PC-3 (cell line): ENCODE measurements around the gene HSPA9. TPM values are rescaled to one million over a fixed set of nuclear protein-coding genes. Genes with fewer than 3 reads are reported as not detected.
A peak's percentile ranks its signal among the peaks of the same experiment; 100 is the strongest.

Experiments
- ATAC-seq: fragments of 200-7000 bp; cut with Tn5 transposase; 2 replicates; pipeline ENCODE4 v1.9.1; 2020; ENCODE audit warnings: mild to moderate bottlenecking, moderate library complexity
- BruUV-seq: library from RNA; stranded (reverse); fragments of 400-500 nt; replicated peaks from 2 replicates; lab custom pipeline; 2021; lab: Mats Ljungman, UMichigan
- CTCF ChIA-PET: fragments of 300-600 bp; sonication (Branson Sonifier 250); formaldehyde crosslinking; loops from one replicate; lab custom pipeline; 2022; ENCODE audit warnings: antibody characterized with exemption; lab: Charles Lee
- POLR2A ChIA-PET: fragments of 300-600 bp; sonication (Branson Sonifier 250); formaldehyde crosslinking; loops from one replicate; lab custom pipeline; 2022; ENCODE audit warnings: antibody characterized with exemption; ENCODE audit not compliant: unreplicated experiment; lab: Charles Lee
- DNase-seq: peaks from one replicate; pipeline ENCODE4 v3.0.0-alpha.2; 2015
- H2AFZ ChIP-seq: fragments of 300-600 bp; sonication (generic); 2 replicates; pipeline ENCODE4 v1.6.0; 2016; ENCODE audit warnings: antibody characterized with exemption, low read length
- H3F3A ChIP-seq: fragments of 300-600 bp; sonication (generic); one replicate; pipeline ENCODE4 v1.6.0; 2017; ENCODE audit warnings: antibody characterized with exemption, low read length, control low read depth, mild to moderate bottlenecking; ENCODE audit not compliant: unreplicated experiment
- H3K27ac ChIP-seq: fragments of 300-600 bp; sonication (generic); 2 replicates; pipeline ENCODE4 v1.5.1; 2016; ENCODE audit warnings: mild to moderate bottlenecking, low read length
- H3K27me3 ChIP-seq: fragments of 300-600 bp; sonication (generic); 2 replicates; pipeline ENCODE4 v1.6.1; 2016; ENCODE audit warnings: low read length, mixed read lengths
- H3K36me3 ChIP-seq: fragments of 300-600 bp; sonication (generic); 2 replicates; pipeline ENCODE4 v1.6.1; 2016; ENCODE audit warnings: low read depth, mixed run types, low read length, mixed read lengths
- H3K4me1 ChIP-seq: fragments of 300-600 bp; sonication (generic); 2 replicates; pipeline ENCODE4 v1.5.1; 2016; ENCODE audit warnings: low read length; ENCODE audit not compliant: insufficient read depth
- H3K4me2 ChIP-seq: fragments of 300-600 bp; sonication (generic); 2 replicates; pipeline ENCODE4 v1.6.0; 2016; ENCODE audit warnings: low read length
- H3K4me3 ChIP-seq: fragments of 300-600 bp; sonication (generic); 2 replicates; pipeline ENCODE4 v1.5.1; 2016; ENCODE audit warnings: mild to moderate bottlenecking, low read length, mixed read lengths
- H3K79me2 ChIP-seq: fragments of 300-600 bp; sonication (generic); 2 replicates; pipeline ENCODE4 v1.6.1; 2017; ENCODE audit warnings: low read length, mixed read lengths
- H3K9ac ChIP-seq: fragments of 300-600 bp; sonication (generic); 2 replicates; pipeline ENCODE4 v1.6.0; 2016; ENCODE audit warnings: mild to moderate bottlenecking, low read length
- H3K9me2 ChIP-seq: fragments of 300-600 bp; sonication (generic); replicated peaks from 2 replicates; pipeline ENCODE4 v1.6.1; 2016; ENCODE audit warnings: mixed run types, low read length, mixed read lengths
- H3K9me3 ChIP-seq: fragments of 300-600 bp; sonication (generic); 2 replicates; pipeline ENCODE4 v1.6.1; 2016; ENCODE audit warnings: low read length, mixed read lengths
- H4K20me1 ChIP-seq: fragments of 300-600 bp; sonication (generic); 2 replicates; pipeline ENCODE4 v1.6.1; 2016; ENCODE audit warnings: low read length, mixed read lengths
- EZH2 ChIP-seq: fragments of 300-600 bp; sonication (generic); IDR thresholded peaks from one replicate; pipeline ENCODE4 v1.6.1; 2017; ENCODE audit warnings: antibody characterized with exemption, mild to moderate bottlenecking, low read length; ENCODE audit not compliant: unreplicated experiment
- EZH2phosphoT487 ChIP-seq: fragments of 300-600 bp; sonication (generic); IDR thresholded peaks from 2 replicates; pipeline ENCODE4 v1.6.1; 2018; ENCODE audit warnings: mild to moderate bottlenecking, antibody characterized with exemption, low read length, borderline replicate concordance
- intact Hi-C: fragments of 100-400 bp; cut with micrococcal nuclease; formaldehyde crosslinking; loops from 2 replicates; pipeline ENCODE4 v1.9.0; 2023
- total RNA-seq: library from RNA; depleted of rRNA; stranded (reverse); fragments of >200 nt; gene quantifications from 2 replicates; pipeline ENCODE4 v1.2.3, GENCODE V29; 2014
- TF ChIP-seq, protein P1 (sequence below): fragments of 300-600 bp; sonication (generic); conservative IDR thresholded peaks from 2 replicates; pipeline ENCODE4 v1.5.1; 2017; ENCODE audit warnings: antibody characterized with exemption, low read depth, mild to moderate bottlenecking, low read length

The HSPA9 gene
- total RNA-seq, 1 experiment from 2014 or later = 432 TPM

DNA sequence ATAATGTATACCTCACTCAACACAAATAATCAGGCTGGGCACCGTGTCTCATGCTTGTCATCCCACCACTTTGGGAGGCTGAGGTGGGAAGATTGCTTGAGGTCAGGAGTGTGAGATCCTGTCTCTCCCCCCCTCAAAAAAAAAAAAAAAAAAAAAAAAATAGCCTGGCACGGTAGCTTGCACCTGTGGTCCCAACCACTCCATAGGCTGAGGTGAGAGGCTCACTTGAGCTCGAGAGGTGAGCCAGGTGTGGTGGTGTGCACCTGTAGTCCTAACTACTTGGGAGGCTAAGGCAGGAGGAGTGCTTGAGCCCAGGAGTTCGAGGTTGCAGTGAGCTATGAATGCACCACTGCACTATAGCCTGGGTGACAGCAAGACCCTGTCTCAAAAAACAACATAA is 22.5 kb downstream of the HSPA9 start:
- intact Hi-C loops = no loop called here
- H3K4me2 ChIP-seq = no peak overlapping the region
- TF ChIP-seq EZH2 (no peak), EZH2phosphoT487 (no peak)
- 0 out of 2 replicates have a peak, but pooled peaks cover 4% of the 10 kb centered on the region for H4K20me1 ChIP-seq
- BruUV-seq = no TSS peak
- peaks cover 4% of the 10 kb centered on the region for H3F3A ChIP-seq
- H3K9ac ChIP-seq = no peak overlapping the region
- H3K79me2 ChIP-seq = peaks cover 13% of the 10 kb centered on the region; the same call in 1 of the 2 replicates
- H3K9me2 ChIP-seq = no peaks in the 10 kb centered on the region
- ChIA-PET POLR2A (no interaction called here), CTCF (no interaction called here)
- DNase-seq = no peak
- no peak overlapping the region for H3K27ac ChIP-seq
- no peak for ATAC-seq
- H3K9me3 ChIP-seq = no peaks in the 10 kb centered on the region
- no peak overlapping the region for H2AFZ ChIP-seq
- no peak overlapping the region for H3K4me3 ChIP-seq
- no peaks in the 10 kb centered on the region for H3K4me1 ChIP-seq
- H3K27me3 ChIP-seq = no peaks in the 10 kb centered on the region
- peaks cover 35% of the 10 kb centered on the region for H3K36me3 ChIP-seq

DNA sequence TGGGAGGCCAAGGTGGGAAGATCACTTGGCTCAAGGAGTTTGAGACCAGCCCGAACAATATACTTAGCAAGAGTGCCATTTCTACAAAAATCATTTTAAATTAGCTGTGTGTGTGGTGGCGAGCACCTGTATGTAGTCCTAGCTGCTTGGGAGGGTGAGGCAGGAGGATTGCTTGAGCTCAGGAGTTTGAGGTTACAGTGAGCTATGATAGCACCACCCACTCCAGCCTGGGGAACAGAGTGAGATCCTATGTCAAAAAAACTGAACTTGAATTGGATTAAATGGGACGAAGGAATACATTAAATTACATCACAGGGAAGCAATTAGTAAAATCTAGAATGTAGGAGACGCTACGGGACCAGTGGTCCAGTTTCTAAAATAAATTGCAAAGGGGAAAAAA is 25.8 kb downstream of the HSPA9 start:
- intact Hi-C loops = loop anchor here (5.0 kb wide), 1 partner anchor 97 kb away; no protein-coding TSS in a partner anchor
- no peak overlapping the region for H3K9ac ChIP-seq
- ChIA-PET CTCF (no interaction called here), POLR2A (no interaction called here)
- H3K9me2 ChIP-seq = no peaks in the 10 kb centered on the region
- no peaks in the 10 kb centered on the region for H3K27me3 ChIP-seq
- H3K36me3 ChIP-seq = peaks cover 4% of the 10 kb centered on the region
- TF ChIP-seq, protein P1, sequence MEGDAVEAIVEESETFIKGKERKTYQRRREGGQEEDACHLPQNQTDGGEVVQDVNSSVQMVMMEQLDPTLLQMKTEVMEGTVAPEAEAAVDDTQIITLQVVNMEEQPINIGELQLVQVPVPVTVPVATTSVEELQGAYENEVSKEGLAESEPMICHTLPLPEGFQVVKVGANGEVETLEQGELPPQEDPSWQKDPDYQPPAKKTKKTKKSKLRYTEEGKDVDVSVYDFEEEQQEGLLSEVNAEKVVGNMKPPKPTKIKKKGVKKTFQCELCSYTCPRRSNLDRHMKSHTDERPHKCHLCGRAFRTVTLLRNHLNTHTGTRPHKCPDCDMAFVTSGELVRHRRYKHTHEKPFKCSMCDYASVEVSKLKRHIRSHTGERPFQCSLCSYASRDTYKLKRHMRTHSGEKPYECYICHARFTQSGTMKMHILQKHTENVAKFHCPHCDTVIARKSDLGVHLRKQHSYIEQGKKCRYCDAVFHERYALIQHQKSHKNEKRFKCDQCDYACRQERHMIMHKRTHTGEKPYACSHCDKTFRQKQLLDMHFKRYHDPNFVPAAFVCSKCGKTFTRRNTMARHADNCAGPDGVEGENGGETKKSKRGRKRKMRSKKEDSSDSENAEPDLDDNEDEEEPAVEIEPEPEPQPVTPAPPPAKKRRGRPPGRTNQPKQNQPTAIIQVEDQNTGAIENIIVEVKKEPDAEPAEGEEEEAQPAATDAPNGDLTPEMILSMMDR = no peak
- TF ChIP-seq EZH2 (no peak), EZH2phosphoT487 (no peak)
- no peaks in the 10 kb centered on the region for H4K20me1 ChIP-seq
- peaks cover 19% of the 10 kb centered on the region for H3K4me1 ChIP-seq
- BruUV-seq = no TSS peak
- H3K27ac ChIP-seq = no peak overlapping the region
- H3K9me3 ChIP-seq = no peaks in the 10 kb centered on the region
- no peaks in the 10 kb centered on the region for H3F3A ChIP-seq
- H2AFZ ChIP-seq = no peak overlapping the region
- DNase-seq (no peak), ATAC-seq (no peak)
- peaks cover 45% of the 10 kb centered on the region for H3K79me2 ChIP-seq
- no peak overlapping the region for H3K4me2 ChIP-seq
- H3K4me3 ChIP-seq = no peak overlapping the region

DNA sequence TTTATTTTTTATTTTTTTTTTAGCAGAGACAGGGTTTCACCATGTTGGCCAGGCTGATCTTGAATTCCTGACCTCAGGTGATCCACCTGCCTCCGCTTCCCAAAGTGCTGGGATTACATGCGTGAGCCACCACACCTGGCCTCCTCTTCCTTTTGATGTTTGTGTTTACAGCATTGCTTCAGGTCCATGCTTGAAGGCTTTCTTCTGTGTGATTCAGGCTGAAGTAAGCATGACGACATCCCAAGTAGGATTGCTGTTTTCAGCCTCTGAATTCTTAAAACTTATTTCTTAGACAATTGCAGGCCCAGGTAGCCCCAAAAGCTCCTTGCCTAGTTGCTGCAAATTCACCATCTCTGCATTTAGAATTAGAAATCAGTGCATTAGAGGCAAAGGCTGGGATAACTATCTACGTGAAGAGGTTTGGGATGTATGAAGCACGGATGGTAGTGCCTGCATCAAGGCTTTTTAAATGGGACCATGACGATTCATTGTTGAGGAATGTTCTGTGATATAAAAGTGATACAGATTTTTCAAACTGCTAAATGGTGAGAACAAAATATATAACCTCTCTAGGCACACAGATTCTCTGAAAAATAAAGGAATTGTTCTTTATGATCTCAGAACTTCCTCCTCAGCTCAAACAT is 29.2 kb downstream of the HSPA9 start:
- Histone ChIP-seq H2AFZ (no peak overlapping the region), H3K9me2 (no peaks in the 10 kb centered on the region), H3K4me1 (peaks cover 26% of the 10 kb centered on the region), H4K20me1 (peaks cover 12% of the 10 kb centered on the region), H3K9me3 (no peaks in the 10 kb centered on the region), H3K79me2 (peaks cover 76% of the 10 kb centered on the region), H3K36me3 (no peaks in the 10 kb centered on the region; the same call in 1 of the 2 replicates), H3K9ac (no peak overlapping the region), H3K27ac (no peak overlapping the region), H3K4me2 (peak overlapping the region; percentile 91; the same call in 1 of the 2 replicates), H3K27me3 (no peaks in the 10 kb centered on the region), H3F3A (no peaks in the 10 kb centered on the region), H3K4me3 (no peak overlapping the region)
- ChIA-PET CTCF (no interaction called here), POLR2A (no interaction called here)
- BruUV-seq = no TSS peak
- DNase-seq (no peak), ATAC-seq (no peak)
- intact Hi-C loops = loop anchor here (5.0 kb wide), 1 partner anchor 94 kb away; no protein-coding TSS in a partner anchor
- TF ChIP-seq EZH2phosphoT487 (no peak), EZH2 (no peak)
- TF ChIP-seq, protein P1 = no peak
